HG03066 (cell line): ENCODE measurements around the gene GATD1.

Experiments
- ATAC-seq: cut with Tn5 transposase; IDR thresholded peaks from one replicate; pipeline ENCODE4 v1.9.1; 2021; ENCODE audit warnings: low read depth; ENCODE audit not compliant: unreplicated experiment

The GATD1 gene

GRCh38 chr11:796565-797295 lies 19.4 kb upstream of the GATD1 start:
- no peak for ATAC-seq

GRCh38 chr11:795634-796564 lies 18.6 kb upstream of the GATD1 start:
- peak; percentile 28 for ATAC-seq

- ATAC-seq, result no peak
Observed at GRCh38 chr11:794766-795633, 17.7 kb upstream of the GATD1 start.

GRCh38 chr11:794013-794765 lies 16.9 kb upstream of the GATD1 start:
- ATAC-seq, result no peak

GRCh38 chr11:793556-793955 lies 16.3 kb upstream of the GATD1 start:
- no peak for ATAC-seq

- ATAC-seq, result no peak
Observed at GRCh38 chr11:792873-793272, 15.6 kb upstream of the GATD1 start.

GRCh38 chr11:792535-792821 lies 15.2 kb upstream of the GATD1 start:
- ATAC-seq, result no peak

GRCh38 chr11:791658-792534 lies 14.6 kb upstream of the GATD1 start:
- no peak for ATAC-seq

- ATAC-seq, result no peak
Observed at GRCh38 chr11:790721-791564, 13.7 kb upstream of the GATD1 start.

- ATAC-seq, result no peak
Observed at GRCh38 chr11:789943-790342, 12.7 kb upstream of the GATD1 start, which contains the start of gene CEND1. CEND1 (minus strand) TSS chr11:790090; CDS start chr11:788576, 1,514 bp downstream.

- ATAC-seq, result no peak
Observed at GRCh38 chr11:788953-789940, 12.0 kb upstream of the GATD1 start.

GRCh38 chr11:788009-788640 lies 10.8 kb upstream of the GATD1 start:
- no peak for ATAC-seq

GRCh38 chr11:787084-787675 lies 9.9 kb upstream of the GATD1 start:
- no peak for ATAC-seq

GRCh38 chr11:786235-787083 lies 9.2 kb upstream of the GATD1 start:
- ATAC-seq, result no peak

GRCh38 chr11:783581-784015 lies 6.3 kb upstream of the GATD1 start:
- no peak for ATAC-seq
